OCI-M2 (cell line): ENCODE measurements around the gene RNF115.
"Not testable (repeated sequence)": the region's sequence is repeated elsewhere in the genome, so short reads cannot be mapped to it uniquely, and the experiment has no call there.

Experiments
- DNase-seq: peaks from one replicate; lab custom pipeline; 2025; ENCODE audit not compliant: unreplicated experiment; lab: John Stamatoyannopoulos, UW

The RNF115 gene

DNA sequence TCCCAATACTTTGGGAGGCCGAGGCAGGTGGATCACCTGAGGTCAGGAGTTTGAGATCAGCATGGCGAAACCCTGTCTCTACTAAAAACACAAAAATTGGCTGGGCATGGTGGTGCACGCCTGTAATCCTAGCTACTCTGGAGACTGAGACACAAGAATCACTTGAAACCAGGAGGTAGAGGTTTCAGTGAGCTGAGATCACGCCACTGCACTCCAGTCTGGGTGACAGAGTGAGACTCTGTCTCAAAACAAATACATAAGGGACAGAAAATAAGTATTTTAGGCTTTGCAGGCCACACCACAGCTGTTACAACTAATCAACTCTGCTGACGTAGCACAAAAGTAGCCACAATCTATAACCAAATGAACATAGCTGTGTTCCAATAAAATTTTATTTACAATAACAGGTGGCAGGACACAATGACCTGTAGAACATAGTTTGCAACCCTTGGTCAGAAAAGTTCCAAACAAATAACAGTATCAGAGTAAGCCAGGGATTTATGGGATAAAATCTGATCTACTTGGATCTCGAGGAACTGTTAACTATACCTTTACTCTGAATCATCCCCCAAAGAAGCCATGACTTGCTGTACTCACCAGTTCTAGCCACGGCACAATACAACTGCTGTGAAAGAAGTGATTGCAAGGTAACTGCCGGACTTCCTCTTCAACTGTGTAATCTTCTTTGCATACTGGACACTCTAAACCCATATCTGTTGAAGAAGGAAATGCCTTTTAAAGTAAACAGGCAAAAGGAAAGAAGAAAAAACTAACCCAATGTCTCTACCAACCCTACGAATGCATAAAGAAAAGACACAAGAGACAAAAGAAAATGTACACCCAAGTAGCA, 76.3 kb downstream of the RNF115 start:
- DNase-seq: no peak

DNA sequence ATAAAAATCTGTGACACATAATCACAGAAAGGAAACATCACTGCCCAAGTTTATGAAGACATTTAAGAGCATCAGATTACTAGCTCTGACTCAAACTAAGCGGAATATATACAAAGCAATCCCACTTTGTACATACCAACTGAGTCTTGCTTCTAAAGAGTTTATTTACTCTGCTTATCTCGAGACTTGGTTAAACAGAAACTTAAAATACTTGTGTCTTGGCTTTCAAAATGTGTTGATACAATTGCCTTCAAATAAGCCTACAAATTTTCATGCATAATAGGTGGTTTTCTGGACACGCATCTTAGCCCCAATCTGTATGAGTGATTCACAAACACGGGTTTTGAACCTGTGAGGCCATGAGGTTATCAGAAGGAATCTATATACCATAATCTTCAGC, 83.6 kb downstream of the RNF115 start:
- no peak for DNase-seq

DNA sequence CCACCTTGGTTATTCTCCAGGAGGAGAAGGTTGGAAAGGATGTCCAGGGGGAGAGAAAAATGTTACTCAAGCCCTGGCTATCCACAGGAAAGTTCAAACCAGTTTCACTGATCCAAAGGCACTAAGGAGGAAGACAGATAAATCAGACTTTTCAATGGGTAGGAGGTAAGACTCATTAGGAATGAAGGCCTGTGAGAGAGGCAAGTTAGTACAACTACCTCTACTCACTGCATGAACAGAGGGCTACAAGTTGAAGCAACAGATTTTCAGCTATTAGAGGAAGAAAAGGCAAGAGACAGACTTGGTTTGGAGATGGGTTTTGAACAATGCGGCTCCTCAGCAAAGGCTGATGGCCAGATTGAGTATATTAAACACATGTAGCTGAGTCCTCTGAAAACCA, 87.7 kb downstream of the RNF115 start:
- no peak for DNase-seq

DNA sequence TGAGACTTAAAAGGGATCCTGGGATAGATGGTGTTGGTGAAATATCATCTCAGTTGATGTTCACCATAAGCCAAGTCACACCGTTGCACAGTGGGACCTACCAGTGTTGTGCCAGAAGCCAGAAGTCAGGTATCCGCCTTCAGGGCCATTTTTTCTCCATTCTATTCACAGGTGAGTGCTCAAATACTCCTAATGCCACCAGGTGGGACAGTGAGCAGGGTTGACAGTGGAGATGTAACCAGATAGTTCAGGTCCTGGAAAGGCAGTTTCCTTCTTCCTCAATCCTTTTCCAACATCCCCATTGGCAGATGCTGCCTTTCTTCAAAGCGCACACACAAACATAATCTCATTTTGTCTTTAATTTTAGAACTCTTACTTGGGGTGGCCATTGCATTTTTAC, 93.0 kb downstream of the RNF115 start:
- DNase-seq: no peak

DNA sequence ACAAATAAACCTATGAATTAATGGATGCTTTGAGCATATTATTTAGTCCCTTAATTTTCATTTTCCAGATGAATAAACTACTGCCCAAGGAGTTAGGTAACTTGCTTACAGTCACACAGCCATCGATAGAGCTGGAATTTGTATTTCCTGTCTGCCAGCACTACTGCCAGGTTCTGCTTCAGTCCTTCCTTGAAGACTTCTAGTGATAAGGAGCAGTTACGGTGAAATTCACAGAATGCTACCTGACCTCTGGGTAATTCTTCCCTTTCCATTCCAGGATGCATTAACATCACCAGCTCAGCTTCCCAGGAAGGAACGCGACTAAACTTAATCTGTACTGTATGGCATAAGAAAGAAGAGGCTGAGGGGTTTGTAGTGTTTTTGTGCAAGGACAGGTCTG, 93.4 kb downstream of the RNF115 start:
- DNase-seq: no peak

DNA sequence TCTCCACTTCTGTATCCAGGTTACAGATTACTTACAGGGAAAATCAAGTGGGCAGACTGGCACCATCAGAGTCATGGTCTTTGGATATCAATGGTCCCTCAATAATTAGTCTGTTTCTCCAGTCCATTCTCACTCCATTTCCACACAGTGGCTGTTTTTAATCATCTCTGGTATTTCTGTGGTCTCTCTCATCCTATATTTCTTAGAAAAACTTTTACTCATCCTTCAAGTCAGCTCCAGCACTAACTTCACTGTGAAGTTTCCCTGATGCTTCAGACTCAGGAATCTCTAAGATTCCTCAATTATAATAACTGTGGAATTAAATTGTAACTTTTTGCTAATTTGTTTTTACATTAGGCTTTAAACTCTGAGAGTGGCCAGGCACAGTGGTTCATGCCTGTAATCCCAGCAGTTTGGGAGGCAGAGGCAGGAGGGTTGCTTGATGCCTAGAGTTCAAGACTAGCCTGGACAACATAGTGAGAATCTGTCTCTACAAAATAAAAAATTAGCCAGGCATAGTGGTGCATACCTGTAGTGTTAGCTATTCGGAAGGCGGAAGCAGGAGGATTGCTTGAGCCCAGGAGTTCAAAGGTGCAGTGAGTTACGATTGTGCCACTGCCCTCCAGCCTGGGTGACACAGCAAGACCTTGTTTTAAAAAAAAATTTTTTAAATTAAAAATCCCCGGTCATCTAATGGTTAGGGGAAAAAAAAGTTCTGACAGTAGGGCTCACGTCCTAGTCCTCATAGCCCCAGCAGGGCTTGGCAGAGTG, 94.0 kb downstream of the RNF115 start:
- no peak for DNase-seq

DNA sequence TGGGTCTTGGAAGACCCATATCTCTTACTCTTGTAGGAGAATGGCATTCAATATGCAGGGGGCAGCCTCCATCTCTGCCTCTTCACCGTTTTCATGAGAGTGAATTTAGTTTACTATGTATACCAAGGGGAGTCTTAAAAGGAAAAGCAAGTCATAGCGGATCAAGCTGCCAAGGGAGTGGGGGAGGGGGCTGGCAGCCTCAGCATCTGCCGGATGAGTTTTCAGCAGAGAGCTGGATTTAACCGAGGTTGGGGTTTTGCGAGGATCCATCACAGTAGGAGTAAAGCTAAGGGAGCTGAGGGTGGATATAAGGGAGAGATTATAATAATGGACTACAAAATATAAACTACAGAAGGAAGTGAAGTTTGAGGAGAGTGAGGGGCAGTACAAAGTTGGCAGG, 94.7 kb downstream of the RNF115 start:
- no peak for DNase-seq

DNA sequence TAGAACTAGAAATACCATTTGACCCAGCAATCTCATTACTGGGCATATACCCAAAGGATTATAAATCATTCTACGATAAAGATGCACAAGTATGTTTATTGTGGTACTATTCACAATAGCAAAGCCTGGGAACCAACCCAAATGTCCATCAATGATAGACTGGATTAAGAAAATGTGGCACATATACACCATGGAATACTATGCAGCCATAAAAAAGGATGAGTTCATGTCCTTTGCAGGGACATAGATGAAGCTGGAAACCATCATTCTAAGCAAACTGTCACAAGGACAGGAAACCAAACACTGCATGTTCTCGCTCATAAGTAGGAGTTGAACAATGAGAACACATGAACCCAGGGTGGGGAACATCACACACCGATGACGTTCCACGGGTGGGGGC, 97.7 kb downstream of the RNF115 start:
- DNase-seq: not testable (repeated sequence)

DNA sequence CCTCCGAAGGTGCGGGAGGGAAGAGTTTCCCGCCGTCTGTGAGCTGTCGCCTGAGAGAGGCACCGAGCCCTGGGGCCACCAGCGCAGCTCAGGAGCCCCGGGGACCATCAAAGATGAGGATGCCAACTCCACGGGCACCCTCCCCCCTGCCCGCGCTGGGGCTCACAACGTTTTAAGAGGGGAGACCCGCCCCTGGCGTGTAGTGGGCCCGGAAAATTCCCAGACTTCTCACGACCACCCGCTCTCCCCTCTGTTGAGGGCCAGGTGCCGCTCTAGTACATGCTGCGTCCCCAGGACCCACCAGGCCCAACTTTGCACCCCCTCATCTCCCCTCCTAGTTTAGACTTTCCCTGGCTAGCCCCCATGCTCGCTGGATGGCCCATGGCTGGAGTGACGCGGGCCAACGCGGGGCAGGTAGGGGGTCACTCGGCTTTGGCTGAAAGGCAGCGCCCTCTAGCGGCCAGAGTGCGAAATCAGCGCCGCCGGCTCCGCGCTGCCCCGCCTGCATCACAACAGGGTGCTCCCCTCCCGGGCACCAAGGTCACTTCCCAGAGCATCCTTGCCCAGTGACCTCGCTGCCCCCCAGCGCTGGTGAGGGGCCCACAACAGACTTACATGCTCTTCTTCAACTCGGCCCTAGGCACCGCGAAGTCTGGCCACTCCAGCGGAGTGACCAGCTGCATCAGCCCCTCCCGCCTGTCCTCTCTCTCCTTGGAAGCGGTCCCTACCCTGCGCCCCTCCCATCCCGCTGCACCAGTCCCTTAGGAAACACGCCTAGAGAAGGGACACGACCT, 102.8 kb downstream of the RNF115 start:
- no peak for DNase-seq

DNA sequence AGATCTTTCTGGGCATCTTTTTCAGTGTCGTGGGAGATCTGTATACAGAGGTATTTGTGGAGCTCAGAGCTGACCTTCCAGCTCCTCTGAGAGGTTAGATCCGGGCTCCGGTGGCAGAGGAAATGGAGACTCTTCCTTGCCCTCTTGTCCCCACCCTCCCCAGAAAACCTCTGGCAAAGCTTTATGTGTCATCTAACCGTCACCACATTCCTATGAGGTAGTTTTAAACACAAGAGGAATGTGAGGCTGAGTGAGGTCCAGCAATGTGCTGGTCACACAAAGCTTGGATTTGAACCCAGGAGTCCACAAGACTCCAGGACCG, 103.4 kb downstream of the RNF115 start:
- no peak for DNase-seq

DNA sequence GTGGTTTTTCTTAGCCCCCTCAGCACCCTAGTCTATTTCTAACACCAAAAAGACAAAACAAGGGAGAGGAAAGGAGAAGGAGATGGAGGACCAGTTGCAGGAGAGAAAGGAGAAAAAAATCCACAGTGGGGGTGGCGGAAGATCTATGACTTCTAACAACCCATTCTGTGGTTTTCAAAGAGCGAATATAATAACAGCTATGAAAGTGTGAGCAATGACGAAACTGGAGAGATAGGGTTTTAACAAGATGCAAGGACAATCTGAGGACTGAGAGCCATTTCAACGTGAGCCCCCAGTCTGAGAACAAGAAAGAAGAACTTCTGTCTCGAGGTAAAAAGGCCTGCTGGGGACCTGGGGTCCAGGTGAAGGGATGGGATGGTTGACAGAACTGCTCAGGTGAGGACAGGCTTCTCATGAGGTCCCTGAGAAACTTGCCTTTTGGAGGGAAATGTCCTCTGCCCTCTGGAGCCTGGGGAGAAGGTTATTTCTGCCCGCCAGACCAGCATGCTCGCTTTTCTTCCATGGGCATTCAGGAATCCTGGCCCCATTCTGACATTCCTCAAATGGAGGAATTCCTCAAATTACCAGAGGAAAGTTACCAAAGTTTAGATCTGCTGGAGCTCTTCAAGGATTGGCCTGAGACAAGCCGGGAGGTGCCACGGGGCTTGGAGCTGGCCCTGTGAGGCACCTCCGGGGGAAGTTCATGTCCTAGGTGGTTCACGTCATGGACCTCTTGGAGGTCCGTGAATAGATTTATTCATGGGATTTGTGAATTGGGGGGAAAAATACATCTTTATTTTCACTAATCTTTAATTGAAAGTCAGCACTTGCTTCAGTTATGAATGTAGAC, 104.4 kb downstream of the RNF115 start, which contains the start of gene CD160:
CD160 (plus strand) TSS at position 270 of the 850 bp plus-strand sequence. CDS start 8,829 bp downstream, outside the sequence.
- no peak for DNase-seq

DNA sequence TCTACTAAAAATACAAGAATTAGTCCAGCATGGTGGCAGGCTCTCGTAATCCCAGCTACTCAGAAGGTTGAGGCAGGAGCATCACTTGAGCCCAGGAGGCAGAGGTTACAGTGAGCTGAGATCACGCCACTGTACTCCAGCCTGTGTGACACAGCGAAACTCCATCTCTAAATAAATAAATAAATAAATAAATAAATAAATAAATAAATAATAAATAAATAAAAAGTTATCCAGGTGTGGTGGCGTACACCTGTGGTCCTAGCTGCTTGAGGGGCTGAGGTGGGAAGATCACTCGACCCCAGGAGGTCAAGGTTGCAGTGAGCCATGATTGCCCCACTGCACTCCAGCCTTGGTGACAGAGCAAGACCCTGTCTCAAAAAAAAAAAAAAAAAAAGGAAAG, 105.4 kb downstream of the RNF115 start:
- DNase-seq: not testable (repeated sequence)

DNA sequence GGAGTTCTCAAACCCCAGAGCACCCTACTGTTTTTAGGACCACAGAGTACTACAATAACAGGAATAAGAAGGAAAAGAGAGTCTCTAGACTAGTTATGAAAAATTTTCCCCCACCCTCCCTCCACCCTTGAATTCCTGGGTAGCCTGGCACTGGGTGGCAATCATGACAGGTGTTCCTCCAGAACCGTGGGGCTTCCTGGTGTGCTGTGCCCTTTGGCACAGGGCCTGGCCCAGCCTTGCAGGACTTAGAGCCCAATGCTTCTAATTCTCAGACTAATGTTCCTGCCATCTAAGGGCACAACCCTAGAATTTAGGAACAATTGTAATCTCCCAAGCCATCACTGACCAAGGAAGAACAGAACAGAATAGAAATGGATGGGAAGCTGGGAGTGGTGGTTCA, 106.1 kb downstream of the RNF115 start:
- no peak for DNase-seq

DNA sequence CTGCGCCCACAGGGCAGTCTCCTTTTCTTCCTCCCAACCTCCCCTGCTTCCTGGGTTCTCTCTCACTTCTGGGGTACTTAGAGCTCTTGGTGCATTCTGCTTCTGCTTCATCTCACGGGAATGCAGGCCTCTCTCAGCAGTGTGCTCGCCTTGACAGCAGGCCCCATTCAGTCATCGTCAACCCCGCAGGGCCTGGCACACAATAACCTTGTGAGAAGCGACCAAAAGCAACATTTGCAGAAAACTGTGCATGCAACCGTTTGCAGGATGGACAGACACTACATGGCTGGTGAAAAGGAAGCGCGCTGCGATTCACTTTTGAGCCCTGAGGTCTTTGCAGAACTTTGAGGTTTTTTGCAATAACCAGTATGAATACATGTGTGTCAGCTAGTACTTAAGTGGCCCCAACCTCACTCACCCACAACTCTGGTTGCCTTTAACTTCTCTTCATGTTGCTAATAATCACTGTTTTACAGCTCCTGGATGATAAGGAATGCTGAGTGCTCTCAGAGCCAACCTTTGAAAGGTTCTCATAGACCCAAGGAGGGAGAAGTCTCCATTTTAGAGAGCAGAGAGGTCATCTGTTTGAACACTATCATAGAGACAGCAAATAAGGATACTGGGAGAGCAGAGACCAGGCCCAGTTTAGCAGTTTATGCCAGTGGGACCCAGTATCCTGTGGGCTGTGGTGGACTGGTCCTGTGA, 107.1 kb downstream of the RNF115 start:
- no peak for DNase-seq

DNA sequence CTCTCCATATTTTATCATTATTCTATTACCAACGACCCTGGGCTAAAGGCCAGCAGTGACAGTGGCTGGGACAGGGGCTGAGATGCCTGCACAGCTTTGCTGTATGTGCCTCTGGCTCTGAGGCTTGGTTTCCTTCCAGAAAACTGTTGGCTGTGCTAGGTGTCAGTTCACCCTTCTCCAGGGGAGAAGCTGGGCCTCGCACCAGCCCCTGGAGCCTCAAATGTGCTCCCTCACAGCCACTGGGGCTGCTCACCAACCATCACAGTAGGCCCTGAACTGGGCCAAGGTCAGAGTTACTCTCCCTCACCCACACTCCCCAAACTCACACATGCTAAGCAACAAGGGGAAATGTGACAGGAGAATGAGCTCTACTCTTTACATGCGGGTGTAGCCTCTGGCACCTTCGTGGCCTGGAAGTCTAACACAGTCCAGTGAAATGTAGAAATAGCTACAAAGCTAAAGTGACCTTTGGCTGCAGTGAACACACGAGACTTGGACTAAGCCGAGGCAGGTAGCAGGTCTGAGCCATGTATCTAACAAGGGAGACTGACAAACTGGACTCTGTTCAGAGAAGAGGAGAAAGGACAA, 109.3 kb downstream of the RNF115 start:
- DNase-seq: no peak

DNA sequence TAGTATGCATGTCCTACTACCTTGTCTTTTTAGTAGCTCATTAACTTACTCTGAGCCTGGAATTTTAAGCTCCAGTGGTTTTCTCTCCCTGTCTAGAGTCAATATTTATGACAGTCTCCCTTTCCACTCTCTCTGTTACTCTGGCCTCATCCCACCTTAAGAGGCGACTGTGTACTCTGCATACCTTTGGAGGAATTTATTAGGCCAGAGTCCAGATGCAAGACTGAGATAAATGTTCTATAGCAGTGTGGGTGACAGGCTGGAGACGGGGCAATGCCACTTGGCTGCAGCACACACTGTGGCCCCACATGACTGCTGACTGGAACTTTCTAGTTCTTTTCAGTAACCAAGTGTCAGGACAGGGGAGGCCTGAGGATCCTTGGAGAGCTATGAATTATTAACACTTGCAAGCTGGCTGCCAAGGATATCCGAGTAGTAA, 112.7 kb downstream of the RNF115 start:
- no peak for DNase-seq

DNA sequence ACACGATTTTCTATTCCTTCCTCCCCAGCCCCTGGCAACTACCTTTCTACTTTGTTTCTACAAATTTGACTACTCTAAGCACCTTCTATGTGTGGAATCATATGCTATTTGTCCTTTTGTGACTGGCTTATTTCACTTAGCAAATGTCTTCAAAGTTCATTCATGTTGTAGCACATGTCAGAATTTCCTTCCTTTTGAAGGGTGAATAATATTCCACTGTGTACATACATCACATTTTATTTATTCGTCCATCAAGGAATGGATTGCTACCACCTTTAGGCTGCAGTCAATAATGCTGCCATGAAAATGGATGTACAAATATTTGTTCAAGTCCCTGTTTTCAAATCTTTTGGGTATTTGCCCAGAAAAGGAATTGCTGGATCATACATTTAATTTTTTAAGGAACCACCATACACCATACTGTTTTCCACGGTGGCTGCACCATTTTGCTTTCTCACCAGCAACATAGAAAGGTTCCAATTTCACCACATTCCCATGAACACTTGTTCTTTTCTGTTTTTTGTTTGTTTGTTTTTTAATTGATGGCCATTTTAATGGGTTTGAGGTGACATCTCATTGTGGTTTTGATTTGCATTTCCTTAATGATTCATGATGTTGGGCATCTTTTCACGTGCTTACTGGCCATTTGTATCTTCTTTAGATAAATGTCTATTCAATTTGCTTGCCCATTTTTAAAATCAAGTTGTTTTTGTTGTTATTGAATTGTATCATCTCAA, 113.4 kb downstream of the RNF115 start:
- no peak for DNase-seq

DNA sequence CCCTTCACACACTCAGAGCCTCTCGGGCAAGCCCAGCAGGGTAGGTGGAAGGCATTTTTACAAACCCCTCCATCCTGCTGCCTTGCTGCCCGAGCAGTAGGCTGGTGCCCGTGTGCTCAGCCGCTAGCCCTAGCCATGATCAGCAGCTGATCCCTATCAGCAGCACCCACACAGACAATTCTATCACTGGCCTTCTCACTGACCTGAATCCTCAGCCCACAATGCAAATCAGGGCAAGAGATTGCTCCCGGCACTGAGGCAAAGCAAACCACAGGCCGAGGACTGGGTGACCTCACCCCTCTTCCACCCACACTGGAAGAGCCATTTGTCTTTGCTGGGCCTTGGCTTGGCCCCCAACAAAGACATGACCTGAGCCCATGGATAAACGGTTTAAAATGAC, 115.8 kb downstream of the RNF115 start:
- DNase-seq: no peak
